Measurements from ENCODE around the gene TBC1D5.
A peak's percentile ranks its signal among the peaks of the same experiment; 100 is the strongest.
"Not testable (repeated sequence)": the region's sequence is repeated elsewhere in the genome, so short reads cannot be mapped to it uniquely, and the experiment has no call there.

The TBC1D5 gene

GRCh38 chr3:17581421-17582080 is 160.9 kb downstream of the TBC1D5 start:
- DNase-seq: peak; percentile 51

GRCh38 chr3:17580901-17581300 is 161.5 kb downstream of the TBC1D5 start:
- peak; percentile 14 for DNase-seq

DNA sequence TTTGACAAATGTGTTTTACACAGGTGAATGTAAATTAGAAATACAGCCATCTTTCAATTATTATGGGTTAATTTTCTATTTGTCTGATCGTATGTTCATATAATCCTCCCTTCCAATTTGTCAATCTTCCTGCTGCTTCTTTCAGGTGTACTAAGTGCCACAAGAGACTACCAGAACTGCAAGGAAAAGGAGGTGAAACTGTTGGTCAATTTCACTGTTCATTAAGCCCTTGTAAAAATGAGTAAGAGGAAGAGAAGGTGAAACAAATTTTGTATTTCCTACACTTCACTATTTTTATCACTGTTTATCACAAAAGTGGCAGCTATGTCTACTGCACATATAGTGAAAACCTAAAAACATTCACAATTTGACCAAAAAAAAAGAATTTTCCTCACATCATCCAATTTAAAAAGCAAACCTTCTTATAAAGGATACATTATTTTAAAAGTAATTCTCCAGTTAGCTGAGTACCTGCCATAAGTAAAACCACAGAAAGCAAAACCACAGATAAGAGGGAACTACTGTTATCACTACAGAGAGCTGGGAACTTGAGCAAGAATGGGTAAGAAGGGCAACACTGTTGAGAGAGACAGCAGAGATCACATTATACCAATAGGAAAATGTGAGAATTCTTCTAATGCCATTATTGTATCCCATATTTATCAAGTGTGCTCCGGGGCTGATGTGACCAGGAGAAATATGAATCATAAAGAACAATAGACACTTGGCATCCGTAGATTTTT is 163.0 kb downstream of the TBC1D5 start:
- DNase-seq: peak; percentile 95

GRCh38 chr3:17577796-17578520 is 164.5 kb downstream of the TBC1D5 start:
- peak; percentile 67 for DNase-seq

DNA sequence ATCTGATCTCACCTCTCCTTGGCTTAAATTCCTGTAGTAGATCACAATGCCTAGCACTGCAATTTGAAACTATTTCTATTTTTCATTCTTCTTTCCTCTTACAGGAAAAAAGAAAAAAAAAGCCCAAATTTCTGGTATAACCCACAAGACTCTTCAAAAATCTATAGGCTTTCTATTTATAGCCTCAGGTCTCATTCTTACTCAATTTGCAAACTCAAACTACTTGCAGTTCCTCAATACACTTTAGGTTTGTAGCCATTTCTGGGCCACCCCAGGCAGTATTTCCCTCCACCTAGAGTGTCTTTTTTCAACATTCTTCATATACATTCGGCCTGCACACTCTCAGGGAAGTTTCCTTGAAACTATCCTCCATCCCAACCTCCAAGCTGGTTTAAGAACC is 169.0 kb downstream of the TBC1D5 start:
- DNase-seq: no peak

DNA sequence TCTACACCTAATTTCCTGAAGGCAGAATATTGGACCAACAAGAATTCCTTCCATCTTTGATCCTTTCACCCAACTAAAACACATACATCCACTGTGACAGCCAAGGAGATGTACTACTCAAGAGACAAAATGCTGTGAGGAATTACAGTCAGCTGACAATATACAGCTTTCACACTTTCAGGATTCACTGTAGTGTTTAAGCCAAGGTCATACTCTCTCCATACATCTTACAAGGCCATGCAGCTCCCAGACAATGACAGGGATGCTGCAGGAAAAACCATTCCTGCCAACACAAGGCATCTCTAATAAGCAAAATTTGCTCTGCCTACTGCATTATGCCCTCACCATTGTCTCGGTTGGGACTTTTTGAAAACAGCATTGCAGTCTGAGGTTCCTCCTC is 170.7 kb downstream of the TBC1D5 start:
- no peak for DNase-seq

DNA sequence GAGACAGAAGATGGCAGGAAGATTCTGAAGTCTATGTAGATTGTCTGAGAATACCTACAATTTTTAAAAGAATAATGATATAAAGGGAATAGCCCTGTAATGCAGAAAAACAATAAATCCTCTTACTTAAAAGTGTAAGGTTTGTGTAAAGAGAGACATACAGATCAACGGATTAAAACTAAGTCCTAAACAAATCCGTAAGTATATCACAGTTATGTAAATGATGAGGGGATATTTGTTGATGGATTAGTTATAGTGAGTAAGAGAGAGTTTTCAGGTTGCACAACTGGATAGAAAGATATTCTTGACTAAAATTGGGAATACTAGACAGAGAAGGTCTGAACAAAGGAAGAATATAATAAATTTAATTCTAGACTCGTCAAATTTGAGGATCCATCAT is 179.6 kb downstream of the TBC1D5 start:
- no peak for DNase-seq

- no peak for DNase-seq
These were observed 183.9 kb downstream of the TBC1D5 start for GRCh38 chr3:17558565-17558964.

GRCh38 chr3:17557749-17558463 is 184.5 kb downstream of the TBC1D5 start:
- no peak for DNase-seq

DNA sequence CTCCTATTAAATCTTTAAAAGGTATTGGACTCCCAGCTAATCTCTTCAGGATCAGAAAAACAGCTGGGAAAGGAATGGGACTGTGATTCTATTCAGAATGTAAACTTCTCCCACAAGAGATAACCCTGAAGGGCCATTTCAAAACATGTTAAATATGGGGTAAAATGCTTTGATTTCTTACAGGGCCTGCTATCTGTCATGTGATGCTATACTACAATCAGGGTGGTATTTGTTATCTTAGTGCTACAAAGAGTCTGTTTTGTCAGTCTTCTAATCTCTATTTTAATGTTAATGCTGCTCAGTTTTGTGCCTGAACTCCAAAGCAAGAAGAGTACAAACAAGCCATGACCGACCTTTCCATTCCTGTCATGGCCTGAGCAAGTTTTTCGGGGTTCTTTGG is 186.9 kb downstream of the TBC1D5 start:
- DNase-seq: no peak

DNA sequence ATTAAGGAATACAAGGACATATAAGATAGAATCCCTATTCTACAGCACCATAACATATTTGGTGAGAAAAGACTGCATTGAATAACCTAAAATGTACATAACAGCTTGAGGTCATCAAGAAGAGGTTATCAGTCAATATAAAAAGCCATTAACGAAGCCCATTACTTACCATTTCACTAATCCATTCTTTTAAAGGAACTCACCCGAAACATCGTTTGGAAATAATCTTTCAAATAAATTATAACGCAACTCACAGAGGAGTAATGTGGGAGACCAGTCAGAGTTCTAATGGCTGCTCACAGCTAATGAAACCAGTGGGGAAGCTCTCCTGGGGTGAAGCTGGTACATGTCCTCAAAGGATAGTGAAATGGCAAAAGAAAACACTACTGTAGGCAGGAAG is 188.4 kb downstream of the TBC1D5 start:
- DNase-seq: no peak

DNA sequence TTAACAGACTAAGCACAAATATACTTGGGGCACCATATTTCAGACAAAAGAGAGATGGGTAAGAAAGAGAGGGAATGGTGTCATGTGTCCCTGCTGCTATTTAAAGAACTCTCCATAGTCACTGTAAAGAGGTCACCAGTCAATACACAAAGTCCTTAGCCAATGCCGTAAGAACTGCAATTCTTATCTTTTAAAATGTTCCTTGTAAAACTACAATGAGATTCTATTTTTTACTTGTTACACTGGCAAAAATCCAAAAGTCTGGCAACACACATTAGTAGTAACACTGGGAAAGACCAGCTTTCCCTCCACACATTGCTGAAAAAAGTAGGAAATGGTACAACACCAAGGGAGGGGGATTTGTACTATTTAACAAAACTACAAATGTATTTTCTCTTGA is 189.4 kb downstream of the TBC1D5 start:
- no peak for DNase-seq

- no peak for DNase-seq
These were observed 190.1 kb downstream of the TBC1D5 start for GRCh38 chr3:17552351-17552750.

DNA sequence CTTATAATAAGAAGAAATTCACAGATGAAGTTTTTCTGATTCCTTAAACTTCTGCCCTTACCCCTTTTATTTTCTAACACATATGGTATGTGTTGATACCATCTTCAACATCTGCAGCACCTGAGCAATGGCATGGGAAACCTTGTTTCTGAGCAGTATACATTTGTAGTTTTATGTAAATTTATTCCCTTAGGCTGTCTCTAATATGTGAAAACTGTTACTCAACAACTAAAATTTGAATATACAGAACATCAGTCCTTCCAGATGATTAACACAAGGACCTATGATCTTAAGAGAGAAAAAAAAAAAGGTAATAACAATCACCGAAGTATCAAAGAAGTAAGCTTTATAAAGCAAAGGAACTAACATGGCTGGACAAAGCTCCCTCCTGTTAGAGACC is 190.5 kb downstream of the TBC1D5 start:
- no peak for DNase-seq

DNA sequence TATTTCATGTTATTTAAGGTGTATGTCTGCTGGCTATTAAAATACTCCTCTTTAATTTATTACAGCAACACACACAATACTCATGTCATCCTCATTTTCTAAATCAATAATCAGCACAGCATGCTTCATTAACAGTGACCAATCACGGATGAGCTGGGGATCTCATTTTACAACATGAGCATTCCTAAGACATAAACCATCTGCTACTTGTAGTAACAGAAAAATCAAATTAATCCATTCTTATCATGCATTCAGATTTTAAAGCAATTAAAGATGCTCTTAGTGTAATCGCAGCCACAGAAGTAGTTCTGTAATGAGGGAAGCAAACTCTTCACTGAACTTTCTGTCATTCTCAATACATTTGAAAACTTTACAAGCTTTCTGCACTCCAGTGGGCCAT is 191.1 kb downstream of the TBC1D5 start:
- DNase-seq: no peak

DNA sequence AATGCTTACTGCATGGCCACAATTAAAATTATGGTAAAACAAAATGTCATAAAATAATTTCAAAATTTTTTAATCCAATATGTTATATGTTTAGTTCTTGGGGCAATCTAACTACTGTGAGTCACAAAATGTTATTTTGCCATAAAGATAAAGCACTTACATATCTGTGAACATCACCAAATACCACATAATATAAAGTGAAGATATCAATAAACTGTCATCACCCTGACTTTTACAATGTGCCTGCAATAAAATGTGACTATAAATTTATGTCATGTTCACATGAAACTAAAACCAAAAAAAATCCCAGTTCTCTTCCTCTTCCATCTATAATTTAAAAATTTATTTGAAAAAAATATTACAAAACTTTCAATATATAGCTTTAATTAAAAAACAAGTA is 191.8 kb downstream of the TBC1D5 start:
- no peak for DNase-seq

DNA sequence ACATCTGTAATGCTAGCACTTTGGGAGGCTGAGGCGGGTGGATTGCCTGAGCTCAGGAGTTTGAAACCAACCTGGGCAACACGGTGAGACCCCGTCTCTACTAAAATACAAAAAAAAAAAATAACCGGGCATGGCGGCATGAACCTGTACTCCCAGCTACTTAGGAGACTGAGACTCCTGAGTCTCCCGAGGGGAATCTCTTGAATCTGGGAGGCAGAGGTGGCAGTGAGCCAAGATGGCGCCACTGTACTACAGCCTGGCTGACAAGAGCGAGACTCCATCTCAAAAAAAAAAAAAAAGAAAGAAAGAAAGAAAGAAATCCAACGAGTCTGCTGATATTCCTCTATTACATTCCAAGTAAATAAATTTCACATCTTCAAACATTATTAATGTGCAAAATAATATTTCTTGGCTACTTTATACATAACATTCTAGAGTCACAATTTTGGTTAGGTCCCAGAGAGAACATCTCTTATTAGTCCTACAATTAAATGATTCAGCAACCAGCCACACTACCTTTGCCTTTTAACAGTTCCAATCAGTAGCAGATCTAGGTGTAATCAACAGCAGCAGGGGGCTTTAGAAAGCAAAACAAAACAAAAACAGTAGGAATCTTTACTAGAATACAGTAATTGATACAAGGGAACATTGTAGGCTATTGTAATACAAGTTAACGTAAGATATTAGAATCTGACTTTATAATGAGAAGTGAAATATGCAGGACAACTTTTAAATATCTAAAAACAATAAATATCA is 195.8 kb downstream of the TBC1D5 start:
- DNase-seq: no peak

DNA sequence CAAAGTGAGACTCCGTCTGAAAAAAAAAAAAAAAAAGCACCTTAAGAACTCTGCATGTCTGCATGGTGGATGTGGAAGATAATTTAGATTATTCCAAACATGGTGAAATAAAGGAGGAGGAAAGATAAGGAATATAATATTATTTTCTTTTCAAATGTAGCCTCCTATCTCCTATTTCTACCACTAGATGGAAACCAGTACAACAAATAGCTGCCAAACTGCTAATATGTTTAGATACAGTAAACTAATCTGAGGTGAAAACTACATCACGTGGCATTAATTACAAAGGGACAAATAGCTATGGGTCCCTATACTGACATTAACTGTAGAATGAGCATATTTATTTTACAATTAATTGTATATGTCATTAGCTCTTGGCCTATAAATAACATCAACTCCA is 197.8 kb downstream of the TBC1D5 start:
- DNase-seq: no peak

GRCh38 chr3:17542591-17542990 is 199.8 kb downstream of the TBC1D5 start:
- no peak for DNase-seq

- no peak for DNase-seq
These were observed 203.0 kb downstream of the TBC1D5 start for GRCh38 chr3:17539436-17539835.

GRCh38 chr3:17535274-17535673 is 207.2 kb downstream of the TBC1D5 start:
- no peak for DNase-seq

GRCh38 chr3:17532446-17532845 is 210.0 kb downstream of the TBC1D5 start:
- not testable (repeated sequence) for DNase-seq

GRCh38 chr3:17529677-17530076 is 212.8 kb downstream of the TBC1D5 start:
- DNase-seq: no peak

Data from NCI-H226 (cell line).